K562 (cell line): Measurements from ENCODE around the gene ENG. TPM values are rescaled to one million over a fixed set of nuclear protein-coding genes. Genes with fewer than 3 reads are reported as not detected.

ENCODE experiments used
- ATAC-seq: fragments of 200-7000 bp; cut with Tn5 transposase; 3 replicates; pipeline ENCODE4 v1.9.1; 2020; ENCODE audit warnings: moderate library complexity
- BruUV-seq: library from RNA; stranded (reverse); fragments of 400-500 nt; replicated peaks from 2 replicates; lab custom pipeline; 2021; lab: Mats Ljungman, UMichigan
- CTCF ChIA-PET: fragments of 300-600 bp; formaldehyde crosslinking; extraction: SDS; loops from one replicate; lab custom pipeline; 2021; ENCODE audit warnings: low intra/inter-chr PET ratio; lab: Yijun Ruan, JAX
- POLR2A ChIA-PET: fragments of 300-600, 350-650 bp; sonication (Branson Sonifier 250); formaldehyde crosslinking; extraction: SDS; loops from one replicate; lab custom pipeline; 2021; ENCODE audit warnings: antibody characterized with exemption, inconsistent platforms; lab: Yijun Ruan, JAX
- DNase-seq, 4 experiments: peaks; one replicate each; pipeline versions ENCODE4 v3.0.0 to v3.0.0-alpha.2; 2011 to 2018; ENCODE audit warnings: low spot score in 3 of 4, mixed read lengths in 3 of 4; ENCODE audit errors: extremely low read depth in 1 of 4
- FAIRE-seq: peaks from 2 replicates; lab custom pipeline; 2011; peaks lifted over from hg19 to GRCh38; lab: Jason Lieb, UNC
- H2AFZ ChIP-seq: 2 replicates; pipeline ENCODE4 v1.6.0; 2011; ENCODE audit warnings: low read depth, low read length, control low read depth, inconsistent platforms
- H3K27ac ChIP-seq: fragments of 200-600 bp; 3 replicates; pipeline ENCODE4 v1.8.0; 2011; ENCODE audit warnings: low read depth, mild to moderate bottlenecking, control low read depth, inconsistent platforms, low read length, moderate library complexity, mixed read lengths; ENCODE audit errors: extremely low read depth
- H3K27me3 ChIP-seq, 2 experiments: fragments of 300-600 bp in 1 of 2; 2 replicates in 1 of 2; 3 replicates in 1 of 2; pipeline versions ENCODE4 v1.6.0 to v1.8.0; 2011; ENCODE audit warnings: inconsistent platforms in 2 of 2, low read length in 2 of 2, mild to moderate bottlenecking in 1 of 2, mixed read lengths in 1 of 2, moderate library complexity in 1 of 2; ENCODE audit not compliant: control insufficient read depth in 2 of 2, insufficient read depth in 2 of 2
- H3K36me3 ChIP-seq: fragments of 300-600 bp; 3 replicates; pipeline ENCODE4 v1.8.0; 2011; ENCODE audit warnings: mild to moderate bottlenecking, low read length, inconsistent platforms; ENCODE audit not compliant: control insufficient read depth, insufficient read depth
- H3K4me1 ChIP-seq, 2 experiments: fragments of 200-600 bp in 1 of 2; replicated peaks in 1 of 2; 2 replicates in 1 of 2; 3 replicates in 1 of 2; pipeline versions ENCODE4 v1.5.1 to v1.8.0; 2011; ENCODE audit warnings: inconsistent platforms in 2 of 2, low read length in 2 of 2, mild to moderate bottlenecking in 1 of 2, mixed read lengths in 1 of 2, moderate library complexity in 1 of 2; ENCODE audit not compliant: control insufficient read depth in 2 of 2, insufficient read depth in 2 of 2
- H3K4me2 ChIP-seq: 2 replicates; pipeline ENCODE4 v1.6.1; 2011; ENCODE audit warnings: low read length, control low read depth, inconsistent platforms, mixed read lengths; ENCODE audit not compliant: insufficient read depth
- H3K4me3 ChIP-seq: fragments of 200-600 bp; sonication (generic), shearing (Covaris generic); 2 replicates; pipeline ENCODE4 v1.5.1; 2016; ENCODE audit warnings: control low read depth, inconsistent platforms
- H3K79me2 ChIP-seq: fragments of 200-600 bp; 3 replicates; pipeline ENCODE4 v1.8.0; 2011; ENCODE audit warnings: low read length, inconsistent platforms; ENCODE audit not compliant: control insufficient read depth, insufficient read depth
- H3K9ac ChIP-seq, 2 experiments: 2 replicates each; pipeline versions ENCODE4 v1.6.0 to v1.6.1; 2011; ENCODE audit warnings: low read depth in 2 of 2, low read length in 2 of 2, control low read depth in 1 of 2, inconsistent platforms in 1 of 2, mild to moderate bottlenecking in 1 of 2, mixed read lengths in 1 of 2; ENCODE audit not compliant: insufficient read depth in 1 of 2
- H3K9me1 ChIP-seq: one replicate; pipeline ENCODE4 v1.6.0; 2011; ENCODE audit warnings: inconsistent platforms, mild to moderate bottlenecking, low read length, moderate library complexity; ENCODE audit not compliant: control insufficient read depth, insufficient read depth
- H3K9me3 ChIP-seq: replicated peaks from 2 replicates; pipeline ENCODE4 v1.5.1; 2011; ENCODE audit warnings: low read depth, low read length, inconsistent platforms; ENCODE audit not compliant: control insufficient read depth, insufficient read depth
- H4K20me1 ChIP-seq: replicated peaks from 2 replicates; pipeline ENCODE4 v1.6.1; 2011; ENCODE audit warnings: low read length, inconsistent platforms, mixed read lengths; ENCODE audit not compliant: control insufficient read depth, insufficient read depth
- CBFA2T3 ChIP-seq: fragments of 450-650 bp; IDR thresholded peaks from 2 replicates; pipeline ENCODE4 v1.6.1; 2017
- CTCF ChIP-seq, 3 experiments: IDR thresholded peaks in 2 of 3; conservative IDR thresholded peaks in 1 of 3; 2 replicates each; pipeline ENCODE4 v1.5.1; 2011 to 2012; ENCODE audit warnings: low read length in 3 of 3, mild to moderate bottlenecking in 3 of 3, control low read depth in 2 of 3, improper control_type of control experiment in 1 of 3, inconsistent platforms in 1 of 3, low read depth in 1 of 3, mixed read lengths in 1 of 3, moderate library complexity in 1 of 3; ENCODE audit not compliant: insufficient read depth in 2 of 3
- FIP1L1 ChIP-seq: fragments of 200-400 bp; formaldehyde crosslinking; IDR thresholded peaks from 2 replicates; pipeline ENCODE4 v1.6.1; 2018; ENCODE audit warnings: mild to moderate bottlenecking, low read depth, low read length; ENCODE audit not compliant: poor library complexity, severe bottlenecking
- GABPA ChIP-seq: fragments of 200-800 bp; sonication (Bioruptor generic); conservative IDR thresholded peaks from 2 replicates; pipeline ENCODE4 v1.6.1; 2016; ENCODE audit warnings: low read depth, missing genetic modification characterization, missing compliant biosample characterization
- HDAC1 ChIP-seq, 2 experiments: fragments of 450-650 bp; IDR thresholded peaks; 2 replicates each; pipeline ENCODE4 v1.6.1; 2016 to 2017; ENCODE audit warnings: inconsistent platforms in 1 of 2, mild to moderate bottlenecking in 1 of 2, moderate library complexity in 1 of 2
- HMGN3 ChIP-seq: IDR thresholded peaks from 2 replicates; pipeline ENCODE4 v1.6.1; 2011; ENCODE audit warnings: borderline replicate concordance, low read depth, mild to moderate bottlenecking, mixed read lengths, low read length; ENCODE audit not compliant: insufficient read length; ENCODE audit errors: extremely low read depth
- MXI1 ChIP-seq: IDR thresholded peaks from 2 replicates; pipeline ENCODE4 v1.6.1; 2011; ENCODE audit warnings: low read depth, mild to moderate bottlenecking, improper control_type of control experiment, low read length
- MYC ChIP-seq, 2 experiments: fragments of 250-450 bp in 1 of 2; sonication (Bioruptor Pico) in 1 of 2; IDR thresholded peaks; 2 replicates each; pipeline versions ENCODE4 v1.5.1 to v1.6.1; 2012 to 2021; ENCODE audit warnings: low read depth in 2 of 2, borderline replicate concordance in 1 of 2, improper control_type of control experiment in 1 of 2, low read length in 1 of 2, mild to moderate bottlenecking in 1 of 2, moderate library complexity in 1 of 2
- NFRKB ChIP-seq: fragments of 450-650 bp; IDR thresholded peaks from 2 replicates; pipeline ENCODE4 v1.6.1; 2016; ENCODE audit warnings: low read depth
- NRF1 ChIP-seq, 2 experiments: fragments of 450-650 bp; IDR thresholded peaks in 1 of 2; conservative IDR thresholded peaks in 1 of 2; 2 replicates each; pipeline ENCODE4 v1.6.1; 2014; ENCODE audit warnings: mild to moderate bottlenecking in 2 of 2
- POLR2A ChIP-seq: fragments of 450-650 bp; conservative IDR thresholded peaks from 2 replicates; pipeline ENCODE4 v1.6.1; 2016
- SMARCA4 ChIP-seq: fragments of 450-650 bp; IDR thresholded peaks from 2 replicates; pipeline ENCODE4 v1.6.1; 2016
- TAF9B ChIP-seq: fragments of 450-650 bp; IDR thresholded peaks from 2 replicates; pipeline ENCODE4 v1.6.1; 2018; ENCODE audit warnings: mild to moderate bottlenecking; ENCODE audit not compliant: partially characterized antibody
- ZBTB11 ChIP-seq, 3 experiments: fragments of 200-800 bp in 1 of 3; fragments of 250-450 bp in 1 of 3; fragments of 450-650 bp in 1 of 3; sonication (Bioruptor Pico) in 1 of 3; sonication (Bioruptor generic) in 1 of 3; formaldehyde crosslinking in 1 of 3; IDR thresholded peaks; 2 replicates each; pipeline versions ENCODE4 v1.6.1 to v1.8.0; 2016 to 2022; ENCODE audit warnings: mild to moderate bottlenecking in 2 of 3, missing genetic modification characterization in 2 of 3, missing compliant biosample characterization in 1 of 3, moderate library complexity in 1 of 3
- ZFX ChIP-seq: sonication (generic); formaldehyde crosslinking; IDR thresholded peaks from 2 replicates; pipeline ENCODE4 v1.8.0; 2022; ENCODE audit warnings: mild to moderate bottlenecking, missing genetic modification reagents, moderate library complexity
- ZNF764 ChIP-seq: fragments of 250-450 bp; sonication (Bioruptor Pico); IDR thresholded peaks from 2 replicates; pipeline ENCODE4 v1.4.0; 2020; ENCODE audit warnings: low read depth, mild to moderate bottlenecking, moderate library complexity
- WGBS: fragments of 100-300 bp; shearing (Covaris generic); methylation state at CpG from one replicate; pipeline ENCODE4 v1.1.6; 2016; ENCODE audit warnings: low coverage, mixed read lengths; ENCODE audit not compliant: insufficient coverage; ENCODE audit errors: missing lambda C conversion rate; 5-methylcytosine and 5-hydroxymethylcytosine counted together
- in situ Hi-C: fragments of 300-500 bp; cut with MboI; formaldehyde crosslinking; loops from 4 replicates; pipeline ENCODE4 v1.15.0; 2018; ENCODE audit warnings: inconsistent platforms, mixed read lengths
- intact Hi-C: fragments of 100-400 bp; cut with micrococcal nuclease; formaldehyde crosslinking; loops from 2 replicates; pipeline ENCODE4 v1.14.2; 2022
- polyA plus RNA-seq, 8 experiments: library from polyadenylated mRNA; depleted of rRNA in 4 of 8; stranded (reverse) in 5 of 8; unstranded in 3 of 8; fragments of >200 nt; fragmentation: Nextera tagmentation in 2 of 8; fragmentation: Illumina TruSeq in 1 of 8; extraction: Ambion mirVana in 2 of 8; extraction: Trizol in 1 of 8; gene quantifications; 2 replicates each; pipeline versions ENCODE4 v1.2.1 to v1.2.3, GENCODE V29; 2011 to 2014; ENCODE audit warnings: inconsistent platforms in 1 of 8, missing spikeins in 1 of 8
- total RNA-seq, 7 experiments: library from RNA; depleted of rRNA in 6 of 7; stranded (reverse); fragments of >200 nt in 6 of 7; fragmentation: Illumina TruSeq in 2 of 7; extraction: Trizol in 2 of 7; gene quantifications; 2 replicates each; pipeline versions ENCODE4 v1.2.1 to v1.2.3, GENCODE V29; 2011 to 2021; ENCODE audit warnings: low replicate concordance in 1 of 7

ENG gene
- total and polyA plus RNA-seq, 9 of the 15 experiments (the other 6 are each of a cell fraction or from before 2014, with no cell fraction given), result 0.04 to 0.40 (median 0.14) TPM; not detected in 1

GRCh38 chr9:127899128-127899943, 44.9 kb upstream of the ENG start, which contains the start of gene ST6GALNAC6:
TSS of gene ST6GALNAC6 (minus strand) at chr9:127899603. CDS start at chr9:127897981, 1,622 bp downstream.
- no peaks in the 10 kb centered on the region; the same call in 1 of the 2 replicates for H4K20me1 ChIP-seq
- peak within 1 kb of the TSS; percentile 81 for H3K27ac ChIP-seq
- peaks cover 27% of the 10 kb centered on the region for H3K79me2 ChIP-seq
- H3K4me2 ChIP-seq, result peak within 1 kb of the TSS; percentile 82
- peaks cover 21 to 59% of the 10 kb centered on the region in 2 experiments for H3K4me1 ChIP-seq
- H3K4me3 ChIP-seq, result peak within 1 kb of the TSS; percentile 93
- intact Hi-C loops (no loop called here), in situ Hi-C loops (no loop called here)
- no TSS peak for BruUV-seq
- H3K27me3 ChIP-seq, result no peaks in the 10 kb centered on the region
- peak; percentile 86 to 92 (median 91) for DNase-seq
- WGBS, result 3% methylated on average over 21 of the region's 89 CpGs
- ChIA-PET POLR2A (interaction anchor here (0.6 to 1.8 kb wide), 5 partner anchors 10 to 84 kb away, joined by 3 to 6 read pairs (median 4); partner anchors contain the start of gene ST6GALNAC4), CTCF (no interaction called here)
- peak within 1 kb of the TSS; percentile 88 for H2AFZ ChIP-seq
- no peaks in the 10 kb centered on the region for H3K9me3 ChIP-seq
- ATAC-seq, result peak; percentile 73
- H3K36me3 ChIP-seq, result peaks cover 28% of the 10 kb centered on the region
- no peaks in the 10 kb centered on the region for H3K9me1 ChIP-seq
- peak within 1 kb of the TSS; percentile 74 to 95 for H3K9ac ChIP-seq
- FAIRE-seq, result no peak
- no peak for TF ChIP-seq TAF9B
- no peak for TF ChIP-seq NFRKB
- no peak for TF ChIP-seq MXI1
- TF ChIP-seq ZFX, result peak; percentile 64
- TF ChIP-seq ZNF764 (CRISPR knock-in tag), result no peak
- TF ChIP-seq HDAC1 (IDR thresholded peaks at IDR 0.05), result no peak
- TF ChIP-seq HMGN3, result peak; percentile 78
- TF ChIP-seq POLR2A, result peak; percentile 9; the same call in 1 of the 2 replicates
- TF ChIP-seq MYC (IDR thresholded peaks at IDR 0.05; ENCODE audit: low read depth, low read length), result peak; percentile 55; the same call in 1 of the 2 replicates
- TF ChIP-seq MYC (CRISPR knock-in tag; IDR thresholded peaks at IDR 0.05; ENCODE audit: borderline replicate concordance, low read depth), result no peak
- no peak for TF ChIP-seq SMARCA4
- no peak for TF ChIP-seq CTCF (IDR thresholded peaks at IDR 0.05 in 2 of 3, conservative IDR thresholded peaks at IDR 0.05 in 1 of 3; ENCODE audit: insufficient read depth in 2 of 3, low read depth in 1 of 3, low read length in 3 of 3)
- peak; percentile 41 for TF ChIP-seq GABPA (tag)
- TF ChIP-seq NRF1 (conservative IDR thresholded peaks at IDR 0.05 in 1 of 2, IDR thresholded peaks at IDR 0.05 in 1 of 2), result peak in 1 of 2 experiments; percentile 51; a peak in 3 of 4 replicates
- TF ChIP-seq FIP1L1, result peak; percentile 89
- peak in 1 of 3 experiments; percentile 40; a peak in 1 of 6 replicates for TF ChIP-seq ZBTB11 (CRISPR knock-in tag; IDR thresholded peaks at IDR 0.05)
- TF ChIP-seq CBFA2T3, result no peak
